Type B pancreatic cell (in vitro differentiated cells): ENCODE measurements around the gene CLEC2L. TPM values are rescaled to one million over a fixed set of nuclear protein-coding genes. Genes with fewer than 3 reads are reported as not detected.
"Not testable (repeated sequence)": the region's sequence is repeated elsewhere in the genome, so short reads cannot be mapped to it uniquely, and the experiment has no call there.

Source experiments
- DNase-seq: peaks from one replicate; pipeline ENCODE4 v3.0.0; 2021; ENCODE audit warnings: mixed read lengths; ENCODE audit not compliant: unreplicated experiment; ENCODE audit errors: extremely low spot score
- H3K27ac Mint-ChIP-seq: 2 replicates; pipeline ENCODE4 v1.8.0; 2021; ENCODE audit warnings: mild to moderate bottlenecking, mixed read lengths
- H3K27me3 Mint-ChIP-seq: 2 replicates; pipeline ENCODE4 v1.8.0; 2021; ENCODE audit warnings: mixed read lengths
- H3K36me3 Mint-ChIP-seq: 2 replicates; pipeline ENCODE4 v1.8.0; 2021; ENCODE audit warnings: mixed read lengths
- H3K4me1 Mint-ChIP-seq: one replicate; pipeline ENCODE4 v1.8.0; 2021; ENCODE audit warnings: mixed read lengths; ENCODE audit not compliant: unreplicated experiment
- H3K4me3 Mint-ChIP-seq: 2 replicates; pipeline ENCODE4 v1.8.0; 2021; ENCODE audit warnings: mild to moderate bottlenecking, mixed read lengths
- H3K9me3 Mint-ChIP-seq: 2 replicates; pipeline ENCODE4 v1.8.0; 2021; ENCODE audit warnings: mixed read lengths
- total RNA-seq: library from RNA; stranded (reverse); gene quantifications from 2 replicates; pipeline ENCODE4 v1.2.1, GENCODE V29; 2021; ENCODE audit warnings: low replicate concordance
- TF ChIP-seq, protein P1 (sequence below): fragments of 200-600 bp; sonication (generic); conservative IDR thresholded peaks from 2 replicates; pipeline ENCODE4 v1.5.0; 2021; ENCODE audit warnings: antibody characterized with exemption, mild to moderate bottlenecking

CLEC2L gene
- total RNA-seq, 1 donor from 2014 or later = 0.34 TPM

DNA sequence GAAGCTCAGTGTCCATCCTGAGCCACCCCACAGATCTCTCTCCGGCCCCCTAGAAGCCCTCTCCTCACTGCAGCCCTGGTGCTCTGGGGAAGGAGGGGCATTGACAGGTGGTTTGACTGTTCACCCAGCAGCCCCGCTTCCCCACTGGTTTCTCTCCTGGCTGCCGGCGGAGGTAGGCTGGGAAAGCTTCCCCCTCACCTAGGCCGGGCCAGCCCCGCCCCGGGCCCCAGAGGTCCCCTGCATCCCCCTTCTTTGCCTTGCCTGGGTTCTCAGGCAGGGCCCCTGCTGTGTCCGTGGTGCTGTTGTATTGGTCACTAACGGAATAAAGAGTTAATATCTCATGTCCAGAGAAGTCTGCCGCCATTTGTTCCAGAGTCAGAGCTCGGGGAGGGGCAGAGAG, 21.2 kb downstream of the CLEC2L start:
- Mint-ChIP-seq H3K27me3 (no peaks in the 10 kb centered on the region), H3K27ac (no peak overlapping the region), H3K4me3 (no peak overlapping the region), H3K36me3 (no peaks in the 10 kb centered on the region), H3K4me1 (no peaks in the 10 kb centered on the region), H3K9me3 (no peaks in the 10 kb centered on the region)
- TF ChIP-seq, protein P1, sequence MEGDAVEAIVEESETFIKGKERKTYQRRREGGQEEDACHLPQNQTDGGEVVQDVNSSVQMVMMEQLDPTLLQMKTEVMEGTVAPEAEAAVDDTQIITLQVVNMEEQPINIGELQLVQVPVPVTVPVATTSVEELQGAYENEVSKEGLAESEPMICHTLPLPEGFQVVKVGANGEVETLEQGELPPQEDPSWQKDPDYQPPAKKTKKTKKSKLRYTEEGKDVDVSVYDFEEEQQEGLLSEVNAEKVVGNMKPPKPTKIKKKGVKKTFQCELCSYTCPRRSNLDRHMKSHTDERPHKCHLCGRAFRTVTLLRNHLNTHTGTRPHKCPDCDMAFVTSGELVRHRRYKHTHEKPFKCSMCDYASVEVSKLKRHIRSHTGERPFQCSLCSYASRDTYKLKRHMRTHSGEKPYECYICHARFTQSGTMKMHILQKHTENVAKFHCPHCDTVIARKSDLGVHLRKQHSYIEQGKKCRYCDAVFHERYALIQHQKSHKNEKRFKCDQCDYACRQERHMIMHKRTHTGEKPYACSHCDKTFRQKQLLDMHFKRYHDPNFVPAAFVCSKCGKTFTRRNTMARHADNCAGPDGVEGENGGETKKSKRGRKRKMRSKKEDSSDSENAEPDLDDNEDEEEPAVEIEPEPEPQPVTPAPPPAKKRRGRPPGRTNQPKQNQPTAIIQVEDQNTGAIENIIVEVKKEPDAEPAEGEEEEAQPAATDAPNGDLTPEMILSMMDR = no peak
- no peak for DNase-seq

DNA sequence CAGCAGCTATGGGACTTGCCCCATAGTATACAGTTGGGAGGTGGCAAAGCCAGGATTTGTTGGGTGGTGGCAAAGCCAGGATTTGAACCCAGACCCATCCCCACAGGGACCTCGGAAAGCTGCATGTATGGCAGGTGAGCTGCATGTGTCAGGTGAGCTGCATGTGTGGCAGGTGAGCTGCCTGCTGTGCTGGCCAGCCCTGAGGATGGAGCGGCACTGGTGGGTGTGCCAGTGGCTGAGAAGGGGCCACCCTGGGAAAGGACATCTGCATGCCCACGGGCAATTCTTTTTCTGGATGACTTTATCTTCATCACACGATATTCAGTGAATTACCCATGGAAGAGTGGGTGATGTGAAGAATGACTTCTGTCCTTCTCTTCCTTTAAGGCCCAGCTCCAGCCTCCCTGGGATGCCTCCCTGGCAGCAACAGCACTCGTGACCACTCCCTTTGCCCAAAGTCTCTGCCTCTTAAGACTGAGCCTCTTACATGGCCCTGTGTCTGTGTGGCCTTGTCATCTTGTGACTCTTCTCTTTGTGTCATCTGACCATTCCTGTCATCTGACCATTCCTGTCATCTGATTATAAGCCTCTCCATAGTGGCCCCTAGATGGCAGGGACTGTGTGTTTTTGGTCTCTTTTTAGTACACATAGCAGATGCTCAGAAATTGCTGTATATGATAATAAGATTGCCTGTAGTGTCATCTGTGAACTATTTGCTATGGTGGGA, 25.0 kb downstream of the CLEC2L start:
- Mint-ChIP-seq H3K4me3 (no peak overlapping the region), H3K36me3 (no peaks in the 10 kb centered on the region), H3K9me3 (no peaks in the 10 kb centered on the region), H3K4me1 (no peaks in the 10 kb centered on the region), H3K27ac (no peak overlapping the region), H3K27me3 (no peaks in the 10 kb centered on the region)
- DNase-seq = no peak
- TF ChIP-seq, protein P1 = no peak

DNA sequence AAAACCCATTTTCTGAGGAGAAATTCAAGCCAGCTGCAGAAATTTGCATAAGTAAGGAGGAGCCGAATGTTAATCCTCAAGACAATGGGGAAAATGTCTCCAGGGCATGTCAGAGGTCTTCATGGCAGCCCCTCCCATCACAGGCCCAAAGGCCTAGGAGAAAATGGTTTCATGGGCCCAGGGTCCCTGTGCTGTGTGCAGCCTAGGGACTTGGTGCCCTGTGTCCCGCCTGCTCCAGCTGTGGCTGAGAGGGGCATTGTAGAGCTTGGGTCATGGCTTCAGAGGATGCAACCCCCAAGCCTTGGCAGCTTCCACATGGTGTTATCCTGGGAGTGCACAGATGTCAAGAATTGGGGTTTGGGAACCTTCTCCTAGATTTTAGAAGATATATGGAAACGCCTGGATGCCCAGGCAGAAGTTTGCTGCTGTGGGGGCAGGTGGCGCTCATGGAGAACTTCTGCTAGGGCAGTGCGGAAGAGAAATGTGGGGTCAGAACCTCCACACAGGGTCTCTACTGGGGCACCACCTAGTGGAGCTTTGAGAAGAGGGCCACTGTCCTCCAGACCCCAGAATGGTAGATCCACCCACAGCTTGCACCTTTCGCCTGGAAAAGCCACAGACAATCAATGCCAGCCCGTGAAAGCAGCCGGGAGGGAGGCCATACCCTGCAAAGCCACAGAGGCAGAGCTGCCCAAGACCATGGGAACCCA, 30.7 kb downstream of the CLEC2L start:
- not testable (repeated sequence) for H3K9me3 Mint-ChIP-seq, H3K27ac Mint-ChIP-seq, H3K36me3 Mint-ChIP-seq, H3K27me3 Mint-ChIP-seq, H3K4me1 Mint-ChIP-seq, H3K4me3 Mint-ChIP-seq, DNase-seq

DNA sequence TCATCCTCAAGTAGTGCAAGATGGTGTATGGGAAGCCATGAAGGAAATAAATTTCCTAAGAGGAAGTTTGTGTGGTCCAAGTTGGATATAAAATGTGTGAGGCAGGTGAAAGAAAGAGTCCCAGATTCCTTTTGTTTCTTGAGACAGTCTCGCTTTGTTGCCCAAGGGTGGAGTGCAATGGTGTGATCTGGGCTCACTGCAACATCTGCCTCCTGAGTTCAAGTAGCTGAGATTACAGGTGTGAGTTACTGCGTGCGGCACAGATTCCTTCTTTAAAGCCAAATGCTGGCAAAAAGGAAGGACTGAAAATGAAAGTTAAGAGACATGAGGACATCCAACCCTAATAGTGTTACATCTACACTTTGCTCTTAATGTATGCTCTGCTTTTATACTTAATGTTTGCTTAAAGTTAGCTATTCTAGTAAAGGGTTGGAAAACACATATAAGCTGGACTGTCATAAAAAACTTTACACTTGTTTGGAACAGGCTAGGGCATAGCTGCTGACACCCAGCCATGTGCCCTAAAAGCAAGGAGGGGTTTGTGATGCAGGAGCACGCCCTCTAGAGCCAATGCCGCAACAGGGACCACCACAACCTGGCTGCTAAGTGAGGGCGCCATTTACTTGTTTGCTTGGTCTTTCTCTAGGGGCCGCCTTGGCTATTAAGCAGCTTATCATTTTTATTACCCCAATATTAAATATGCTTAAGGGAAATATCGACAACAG, 34.5 kb downstream of the CLEC2L start:
- H3K27ac Mint-ChIP-seq = no peak overlapping the region
- H3K27me3 Mint-ChIP-seq = peaks cover 6% of the 10 kb centered on the region
- peaks cover 11% of the 10 kb centered on the region for H3K9me3 Mint-ChIP-seq
- H3K4me1 Mint-ChIP-seq = no peaks in the 10 kb centered on the region
- DNase-seq = peak; percentile 40
- no peak overlapping the region for H3K4me3 Mint-ChIP-seq
- TF ChIP-seq, protein P1 = no peak
- peaks cover 16% of the 10 kb centered on the region for H3K36me3 Mint-ChIP-seq

DNA sequence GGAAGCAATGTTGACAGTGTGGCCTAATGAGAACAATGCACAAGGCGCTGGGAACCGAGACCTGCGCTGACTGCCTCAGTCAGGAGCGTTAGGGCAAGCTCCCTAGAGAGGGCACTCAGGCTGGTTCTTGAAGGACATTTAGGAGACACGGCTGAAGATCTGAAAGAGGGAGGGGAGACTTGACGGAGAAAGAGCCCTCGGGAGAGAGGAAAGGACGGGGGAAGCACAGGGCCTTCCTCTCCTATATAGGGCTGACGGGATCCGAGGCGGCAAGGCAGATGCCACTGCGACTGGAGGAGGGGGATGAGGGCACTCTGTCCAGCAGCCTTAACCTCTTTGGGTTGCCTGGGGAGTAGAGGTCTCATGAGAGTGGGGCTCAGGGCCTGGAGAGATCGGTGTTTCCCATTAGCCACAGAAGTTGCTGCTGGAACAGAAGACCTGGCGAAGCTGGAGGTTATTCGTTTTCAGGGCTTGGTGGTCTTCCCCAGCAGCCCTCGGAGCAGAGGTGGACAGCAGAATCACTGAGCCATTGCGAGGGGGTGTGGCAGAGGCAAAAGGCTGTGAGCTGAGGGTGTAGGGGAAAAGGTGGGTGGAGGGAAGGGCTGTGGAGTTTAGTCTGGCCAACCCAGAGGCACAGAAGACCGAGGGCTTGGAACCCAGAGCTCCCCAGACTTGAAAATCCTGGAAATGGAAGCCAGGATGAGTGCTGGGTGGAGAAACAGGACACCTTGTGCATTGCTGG, 36.0 kb downstream of the CLEC2L start:
- Mint-ChIP-seq H3K27me3 (peaks cover 6% of the 10 kb centered on the region), H3K4me3 (no peak overlapping the region), H3K27ac (no peak overlapping the region), H3K4me1 (no peaks in the 10 kb centered on the region), H3K36me3 (peaks cover 19% of the 10 kb centered on the region), H3K9me3 (peaks cover 11% of the 10 kb centered on the region)
- TF ChIP-seq, protein P1 = no peak
- peak; percentile 48 for DNase-seq
